ENCODE measurements around the gene SLC7A14. TPM values are rescaled to one million over a fixed set of nuclear protein-coding genes. Genes with fewer than 3 reads are reported as not detected.

SLC7A14 gene
- total and polyA plus RNA-seq, 8 donors = 0.09 to 1.9 (median 0.20) TPM

GRCh38 chr3:170497207-170498095, 88.4 kb downstream of the SLC7A14 start:
- ATAC-seq (no peak), FAIRE-seq (no peak)
- WGBS, 2 donors = 86 to 87% methylated on average over 6 of the region's 6 CpGs

DNA sequence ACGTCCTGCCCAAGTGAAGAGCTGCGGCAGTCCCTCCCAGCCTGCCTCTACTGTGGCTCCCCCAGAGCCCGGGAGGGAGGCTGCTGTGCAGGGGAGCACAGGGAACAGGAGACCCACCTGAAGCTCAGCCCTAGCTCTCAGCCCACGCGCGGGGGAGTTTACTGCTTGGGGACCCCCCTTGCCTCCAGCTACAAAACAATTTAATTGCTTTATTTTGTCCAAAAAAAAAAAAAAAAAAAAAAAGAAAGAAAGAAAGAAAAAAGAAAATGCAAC, 89.1 kb downstream of the SLC7A14 start:
- intact Hi-C loops (cut with DNase I) = no loop called here
- H3K4me1 ChIP-seq = no peaks in the 10 kb centered on the region
- no peaks in the 10 kb centered on the region for H3K9me3 ChIP-seq
- H3K27me3 ChIP-seq = no peaks in the 10 kb centered on the region
- no peak for DNase-seq
- WGBS, 2 donors = 83 to 90% methylated on average over 6 of the region's 6 CpGs
- no peak for FAIRE-seq
- no peaks in the 10 kb centered on the region for H3K36me3 ChIP-seq
- TF ChIP-seq, protein P1, sequence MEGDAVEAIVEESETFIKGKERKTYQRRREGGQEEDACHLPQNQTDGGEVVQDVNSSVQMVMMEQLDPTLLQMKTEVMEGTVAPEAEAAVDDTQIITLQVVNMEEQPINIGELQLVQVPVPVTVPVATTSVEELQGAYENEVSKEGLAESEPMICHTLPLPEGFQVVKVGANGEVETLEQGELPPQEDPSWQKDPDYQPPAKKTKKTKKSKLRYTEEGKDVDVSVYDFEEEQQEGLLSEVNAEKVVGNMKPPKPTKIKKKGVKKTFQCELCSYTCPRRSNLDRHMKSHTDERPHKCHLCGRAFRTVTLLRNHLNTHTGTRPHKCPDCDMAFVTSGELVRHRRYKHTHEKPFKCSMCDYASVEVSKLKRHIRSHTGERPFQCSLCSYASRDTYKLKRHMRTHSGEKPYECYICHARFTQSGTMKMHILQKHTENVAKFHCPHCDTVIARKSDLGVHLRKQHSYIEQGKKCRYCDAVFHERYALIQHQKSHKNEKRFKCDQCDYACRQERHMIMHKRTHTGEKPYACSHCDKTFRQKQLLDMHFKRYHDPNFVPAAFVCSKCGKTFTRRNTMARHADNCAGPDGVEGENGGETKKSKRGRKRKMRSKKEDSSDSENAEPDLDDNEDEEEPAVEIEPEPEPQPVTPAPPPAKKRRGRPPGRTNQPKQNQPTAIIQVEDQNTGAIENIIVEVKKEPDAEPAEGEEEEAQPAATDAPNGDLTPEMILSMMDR (IDR thresholded peaks at IDR 0.05) = no peak
- no peak for ATAC-seq
- H3K27ac ChIP-seq = no peak overlapping the region
- H3K4me3 ChIP-seq = no peak overlapping the region

More at GRCh38 chr3:170497207-170498095, 88.4 kb downstream of the SLC7A14 start:
- H3K27ac ChIP-seq = no peak overlapping the region
- no peak for DNase-seq
- no peaks in the 10 kb centered on the region for H3K36me3 ChIP-seq
- intact Hi-C loops (cut with DNase I) = no loop called here
- TF ChIP-seq, protein P1 (IDR thresholded peaks at IDR 0.05) = no peak
- no peaks in the 10 kb centered on the region for H3K27me3 ChIP-seq
- H3K4me1 ChIP-seq = no peaks in the 10 kb centered on the region
- H3K9me3 ChIP-seq = no peaks in the 10 kb centered on the region
- H3K4me3 ChIP-seq = no peak overlapping the region

DNA sequence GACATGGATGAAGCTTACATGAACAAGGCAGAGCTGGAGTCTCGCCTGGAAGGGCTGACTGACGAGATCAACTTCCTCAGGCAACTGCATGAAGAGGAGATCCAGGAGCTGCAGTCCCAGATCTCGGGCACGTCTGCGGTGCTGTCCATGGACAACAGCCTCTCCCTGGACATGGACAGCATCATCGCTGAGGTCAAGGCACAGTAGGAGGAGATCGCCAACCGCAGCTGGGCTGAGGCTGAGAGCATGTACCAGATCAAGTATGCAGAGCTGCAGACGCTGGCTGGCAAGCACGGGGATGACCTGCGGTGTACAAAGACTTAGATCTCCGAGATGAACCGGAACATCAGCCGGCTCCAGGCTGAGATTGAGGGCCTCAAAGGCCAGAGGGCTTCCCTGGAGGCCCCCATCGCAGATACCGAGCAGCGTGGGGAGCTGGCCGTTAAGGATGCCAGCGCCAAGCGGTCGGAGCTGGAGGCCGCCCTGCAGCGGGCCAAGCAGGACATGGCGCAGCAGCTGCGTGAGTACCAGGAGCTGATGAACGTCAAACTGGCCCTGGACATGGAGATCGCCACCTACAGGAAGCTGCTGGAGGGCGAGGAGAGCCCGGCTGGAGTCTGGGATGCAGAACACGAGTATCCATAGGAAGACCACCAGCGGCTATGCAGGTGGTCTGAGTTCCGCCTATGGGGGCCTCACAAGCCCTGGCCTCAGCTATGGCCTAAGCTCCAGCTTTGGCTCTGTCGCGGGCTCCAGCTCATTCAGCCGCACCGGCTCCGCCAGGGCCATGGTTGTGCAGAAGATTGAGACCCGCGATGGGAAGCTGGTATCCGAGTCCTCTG, 89.6 kb downstream of the SLC7A14 start:
- Histone ChIP-seq H3K4me1 (no peaks in the 10 kb centered on the region), H3K4me3 (no peak overlapping the region), H3K9me3 (no peaks in the 10 kb centered on the region), H3K27ac (no peak overlapping the region), H3K27me3 (no peaks in the 10 kb centered on the region), H3K36me3 (no peaks in the 10 kb centered on the region)
- intact Hi-C loops (cut with DNase I) = no loop called here
- ATAC-seq (no peak), FAIRE-seq (no peak), DNase-seq (no peak)
- WGBS, 2 donors = 86 to 88% methylated on average over 40 of the region's 40 CpGs
- TF ChIP-seq, protein P1 (IDR thresholded peaks at IDR 0.05) = no peak

DNA sequence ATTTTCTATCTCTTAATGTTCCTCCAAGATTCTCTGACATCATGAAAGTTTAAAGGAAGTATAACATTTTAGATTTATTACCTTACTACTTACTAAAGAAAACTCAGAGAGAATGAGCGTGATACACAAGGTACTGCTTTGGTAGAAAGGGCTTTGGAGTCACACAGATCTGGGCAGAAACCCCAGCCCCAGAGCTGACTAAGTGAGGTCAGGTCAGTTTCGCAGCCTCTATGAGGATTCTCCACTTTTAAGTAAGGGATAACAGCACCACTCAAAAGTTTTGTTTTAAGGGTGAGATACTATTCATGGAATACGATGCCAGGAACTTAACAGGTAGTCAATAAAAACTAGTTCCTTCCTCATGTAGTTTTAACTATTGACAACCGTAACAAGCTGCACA, 91.1 kb downstream of the SLC7A14 start:
- intact Hi-C loops (cut with DNase I) = no loop called here
- H3K27ac ChIP-seq = no peak overlapping the region
- DNase-seq (no peak), FAIRE-seq (no peak), ATAC-seq (no peak)
- H3K36me3 ChIP-seq = no peaks in the 10 kb centered on the region
- H3K4me1 ChIP-seq = no peaks in the 10 kb centered on the region
- TF ChIP-seq, protein P1 (IDR thresholded peaks at IDR 0.05) = no peak
- WGBS, 2 donors = 80 to 86% methylated on average over 4 of the region's 4 CpGs
- no peak overlapping the region for H3K4me3 ChIP-seq
- H3K9me3 ChIP-seq = no peaks in the 10 kb centered on the region
- H3K27me3 ChIP-seq = no peaks in the 10 kb centered on the region

Measured in pancreas (tissue), 10 donors.